Activated CD4-positive, alpha-beta T cell treated with anti-CD3 and anti-CD28 coated beads, Interleukin-2, Interleukin-4, amounts not matched to agents 100 ng/mL and 50 ng/mL, durations not matched to agents 16 hours and 8 hours (primary cell): ENCODE measurements around the gene TNFRSF12A.
"Not testable (repeated sequence)": the region's sequence is repeated elsewhere in the genome, so short reads cannot be mapped to it uniquely, and the experiment has no call there.

Source experiments
- DNase-seq: peaks from one replicate; pipeline ENCODE4 v3.0.0-alpha.2; 2020; ENCODE audit warnings: low spot score

TNFRSF12A gene

GRCh38 chr16:3065742-3066439, 45.7 kb downstream of the TNFRSF12A start:
- no peak for DNase-seq

- no peak for DNase-seq
Observed at GRCh38 chr16:3066440-3066748, 46.2 kb downstream of the TNFRSF12A start.

- DNase-seq = no peak
Observed at GRCh38 chr16:3068487-3068886, 48.3 kb downstream of the TNFRSF12A start.

- DNase-seq = not testable (repeated sequence)
Observed at GRCh38 chr16:3069146-3069545, 49.0 kb downstream of the TNFRSF12A start.

- DNase-seq = no peak
Observed at GRCh38 chr16:3070608-3071111, 50.5 kb downstream of the TNFRSF12A start.

GRCh38 chr16:3071655-3072054, 51.5 kb downstream of the TNFRSF12A start:
- DNase-seq = no peak
